GM19463 (cell line): Measurements from ENCODE around the gene KLHL29.

Experiments
- ATAC-seq: cut with Tn5 transposase; IDR thresholded peaks from one replicate; pipeline ENCODE4 v1.9.1; 2021; ENCODE audit warnings: mild to moderate bottlenecking, moderate library complexity; ENCODE audit not compliant: unreplicated experiment

Gene KLHL29

DNA sequence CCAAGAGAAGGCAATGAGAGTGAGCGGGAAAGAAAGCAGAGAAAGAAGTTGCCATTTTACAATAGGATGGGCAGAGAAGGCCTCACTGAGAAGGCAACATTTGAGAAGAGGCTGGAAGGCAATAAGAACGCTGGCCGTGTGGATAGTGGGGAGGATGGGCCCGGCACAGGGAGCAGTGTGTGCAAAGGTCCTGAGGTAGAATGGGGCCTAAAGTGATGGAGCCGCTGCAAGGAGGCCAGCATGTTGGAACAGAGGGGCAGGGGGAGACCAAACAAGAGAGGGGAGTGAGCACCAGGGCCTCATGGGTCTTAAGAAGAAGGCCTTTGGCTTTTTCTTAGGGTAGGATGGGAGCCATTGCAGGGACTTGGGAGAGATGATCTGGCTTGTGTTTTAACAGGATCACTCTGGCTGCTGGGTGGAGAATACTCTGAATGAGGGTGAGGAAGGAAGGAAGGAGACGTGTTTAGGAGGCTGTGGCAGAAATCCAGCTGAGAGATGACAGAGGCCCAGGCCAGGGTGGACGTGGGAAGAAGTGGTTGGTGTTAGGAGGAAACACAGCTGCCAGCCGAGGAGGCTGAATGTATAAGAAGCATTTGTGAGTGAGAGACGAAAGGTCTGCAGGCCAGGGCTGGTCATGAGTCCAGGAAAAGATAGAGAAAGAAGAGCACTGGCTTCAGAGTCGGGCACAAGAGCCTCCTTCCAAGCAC is 159.8 kb downstream of the KLHL29 start:
- no peak for ATAC-seq

DNA sequence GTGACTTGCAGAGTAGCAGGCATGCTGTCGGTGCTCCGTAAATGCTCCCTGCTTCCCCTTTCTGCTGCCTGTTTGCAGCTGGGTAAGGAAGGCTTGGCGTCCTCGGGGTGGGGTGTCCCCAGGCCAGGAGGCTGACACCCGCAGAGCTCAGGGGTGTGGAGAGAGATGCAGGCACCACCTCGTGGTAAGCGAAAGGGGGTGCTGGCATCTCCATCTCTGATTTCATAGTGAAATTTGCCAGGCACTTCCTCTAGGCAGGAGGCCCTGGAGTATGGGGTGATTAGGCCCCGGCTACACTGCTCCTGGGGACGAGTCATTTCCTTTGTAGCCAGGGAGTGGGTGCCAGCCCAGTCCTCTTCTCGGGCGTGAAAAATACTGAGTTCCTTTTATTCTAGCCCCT is 160.4 kb downstream of the KLHL29 start:
- no peak for ATAC-seq

DNA sequence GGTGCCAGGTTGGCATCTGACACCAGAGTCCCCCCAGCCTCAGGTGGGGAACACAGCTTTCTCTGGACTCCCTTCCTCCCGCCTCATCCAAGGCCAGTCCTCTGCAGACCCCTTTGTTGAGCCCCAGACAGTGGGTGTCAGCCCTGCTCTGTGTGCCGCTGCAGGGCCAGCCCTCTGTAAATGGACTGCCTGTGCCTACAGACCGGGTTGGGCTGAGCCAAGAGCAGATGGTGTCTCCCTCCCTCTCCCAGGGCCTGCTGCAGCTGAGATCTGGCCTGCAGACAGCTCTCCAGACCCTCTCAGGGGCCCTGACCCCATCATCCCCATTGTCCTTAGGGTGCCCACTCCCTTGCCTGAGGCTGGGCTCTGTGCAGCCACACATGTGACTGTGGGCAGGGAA is 160.8 kb downstream of the KLHL29 start:
- no peak for ATAC-seq

DNA sequence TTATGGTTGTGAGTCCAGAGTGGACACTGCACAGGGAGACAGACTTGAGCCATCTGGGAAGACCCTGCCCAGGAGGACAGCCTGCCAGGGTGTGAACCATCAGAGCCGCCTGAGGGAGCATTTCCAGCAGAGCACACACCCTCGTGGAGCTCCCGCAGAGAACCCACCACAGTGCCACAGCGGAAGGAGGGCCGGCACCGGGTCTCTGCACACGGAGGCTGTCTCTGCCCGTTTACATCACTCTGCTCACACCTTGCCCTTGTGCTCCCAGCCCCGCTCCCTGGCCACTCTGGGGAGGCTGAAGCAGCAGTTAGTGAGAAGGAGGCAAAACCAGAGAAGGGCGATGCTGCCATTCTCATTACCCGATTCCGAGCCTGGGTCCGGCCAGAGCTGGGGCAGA is 161.9 kb downstream of the KLHL29 start:
- ATAC-seq: no peak

DNA sequence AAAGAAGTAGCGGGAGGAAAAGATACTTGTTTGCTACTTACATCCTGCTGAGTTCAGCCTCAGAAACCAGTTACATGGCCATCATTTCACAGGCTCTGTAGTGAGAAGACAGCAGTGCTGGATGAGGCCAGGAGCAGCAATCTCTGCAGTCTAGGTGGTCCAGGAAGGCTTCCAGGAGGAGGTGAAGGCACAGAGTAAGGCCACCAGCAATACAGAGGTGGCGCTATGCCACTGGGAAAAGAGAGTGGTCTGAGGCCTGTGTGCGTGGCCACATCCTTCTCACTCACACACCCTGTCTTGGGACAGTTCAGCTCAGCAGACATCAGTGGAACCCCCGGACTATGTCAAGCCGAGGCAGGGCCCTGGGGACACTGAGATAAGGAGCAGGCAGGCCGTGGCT is 162.7 kb downstream of the KLHL29 start:
- no peak for ATAC-seq

DNA sequence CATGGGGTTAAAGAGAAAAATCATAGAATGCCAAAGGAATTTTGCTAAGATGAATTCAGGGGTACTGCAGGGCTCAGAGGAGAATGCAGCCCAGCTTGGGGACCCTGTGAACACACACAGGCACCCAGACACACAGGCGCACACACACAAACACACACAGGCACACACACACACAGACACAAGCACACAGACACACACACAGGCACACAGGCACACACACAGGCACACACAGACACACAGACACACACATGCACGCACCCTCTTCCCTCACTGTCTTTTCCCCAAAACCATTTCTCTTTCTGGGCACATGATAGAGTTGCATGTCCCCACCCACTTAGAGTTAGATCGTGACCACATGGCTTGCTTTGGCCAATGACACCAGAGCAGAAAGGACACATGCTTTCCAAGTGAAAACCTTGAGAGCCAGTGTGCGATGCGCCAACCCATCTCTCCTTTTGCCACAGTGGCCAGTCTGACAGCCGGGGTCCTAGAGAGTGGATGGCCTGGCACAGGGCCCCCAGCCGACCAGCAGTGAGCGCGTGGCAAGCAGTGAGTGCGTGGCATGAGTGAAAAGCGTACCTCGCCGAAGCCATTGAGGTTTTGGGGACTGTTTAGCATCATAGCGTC is 163.3 kb downstream of the KLHL29 start:
- no peak for ATAC-seq

DNA sequence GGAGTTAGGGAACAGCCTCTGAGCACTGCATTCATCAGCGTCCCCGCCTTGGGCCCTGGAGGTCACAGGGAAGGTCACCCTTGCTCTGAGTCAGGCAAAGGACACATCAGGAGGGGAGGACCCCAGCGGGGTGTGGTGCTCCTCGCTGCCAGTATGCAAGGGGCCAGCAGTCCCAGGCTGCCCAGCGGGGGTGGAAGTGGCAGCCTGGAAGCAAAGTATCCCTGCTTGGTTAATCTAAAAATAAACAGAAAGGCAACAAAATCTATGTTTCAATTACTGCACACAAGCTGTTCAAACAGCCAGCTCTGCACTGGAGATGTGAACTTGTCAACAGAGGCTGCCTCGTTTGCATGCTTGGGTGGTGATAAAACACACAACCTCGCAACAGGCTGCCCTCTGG is 164.1 kb downstream of the KLHL29 start:
- no peak for ATAC-seq

DNA sequence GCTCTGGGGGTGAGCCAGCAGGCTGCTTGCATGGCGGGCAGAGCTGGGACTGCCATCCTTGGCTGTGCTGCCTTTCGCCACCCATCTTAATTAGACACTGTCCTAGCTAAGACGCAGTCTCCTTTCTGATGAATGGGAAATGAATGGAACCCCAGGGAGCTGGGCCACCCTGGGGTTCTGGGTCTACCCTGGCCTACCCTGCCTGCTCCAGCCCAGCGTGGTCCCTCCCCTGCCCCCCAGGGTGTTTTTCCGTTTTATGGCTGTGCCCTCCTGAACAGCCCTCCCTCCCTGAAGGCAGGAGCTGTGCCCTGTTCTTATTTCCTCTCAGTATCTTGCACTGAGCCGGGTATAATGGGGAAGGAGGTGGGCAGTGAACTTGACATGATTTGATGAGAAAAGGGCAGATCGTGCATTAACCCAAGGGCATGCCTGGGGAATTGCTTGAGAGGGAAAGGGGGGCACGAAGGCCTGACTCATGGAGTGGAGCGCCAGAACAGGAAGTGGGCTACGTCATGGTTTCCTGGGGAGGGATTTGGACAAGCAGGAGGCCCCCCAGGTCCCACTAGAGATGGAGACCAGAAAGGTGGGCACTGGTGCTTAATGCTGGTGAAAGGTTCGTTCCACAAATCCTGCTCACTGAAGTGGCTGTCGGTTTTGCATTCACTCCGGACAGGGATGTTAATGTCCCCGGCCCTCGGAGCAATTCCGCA is 165.0 kb downstream of the KLHL29 start:
- ATAC-seq: no peak

DNA sequence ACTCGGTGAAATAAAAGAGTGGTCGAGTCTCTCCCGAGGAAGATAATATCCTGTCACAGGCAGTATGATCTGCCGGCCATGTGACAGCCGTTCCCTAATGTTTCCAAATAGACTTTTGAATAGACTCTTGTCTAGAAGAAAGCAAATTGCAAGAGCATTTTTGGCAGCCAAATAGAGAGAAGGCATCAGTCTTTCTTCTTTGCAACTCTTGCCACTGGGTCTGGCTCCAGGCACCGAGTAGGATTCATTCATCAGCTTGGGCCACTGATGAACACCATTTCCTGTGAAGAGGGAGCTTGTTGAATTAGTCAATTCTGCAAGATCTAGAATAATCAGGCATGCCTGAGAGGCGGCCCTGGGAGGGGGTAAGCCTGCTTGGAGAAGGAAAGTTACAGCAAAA is 165.6 kb downstream of the KLHL29 start:
- no peak for ATAC-seq

DNA sequence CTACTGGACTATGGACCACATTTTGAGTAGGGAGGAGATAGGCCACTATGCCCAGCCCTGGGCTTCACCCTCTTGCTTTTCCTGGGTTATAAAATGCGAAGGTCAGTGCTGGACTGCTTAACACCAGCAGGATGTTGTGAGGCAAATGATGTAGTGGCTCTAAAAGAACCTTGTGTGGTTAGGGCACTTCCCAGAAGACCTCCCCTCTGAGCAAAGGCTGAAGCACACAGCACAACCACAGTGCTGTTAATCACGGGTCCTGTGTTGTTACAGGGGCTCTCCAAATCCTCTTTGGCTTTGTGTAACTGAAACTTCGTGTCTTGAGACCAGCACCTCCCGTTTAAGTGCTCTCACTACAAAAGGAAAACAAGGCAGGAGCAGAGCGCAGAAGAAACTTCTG is 166.9 kb downstream of the KLHL29 start:
- no peak for ATAC-seq

DNA sequence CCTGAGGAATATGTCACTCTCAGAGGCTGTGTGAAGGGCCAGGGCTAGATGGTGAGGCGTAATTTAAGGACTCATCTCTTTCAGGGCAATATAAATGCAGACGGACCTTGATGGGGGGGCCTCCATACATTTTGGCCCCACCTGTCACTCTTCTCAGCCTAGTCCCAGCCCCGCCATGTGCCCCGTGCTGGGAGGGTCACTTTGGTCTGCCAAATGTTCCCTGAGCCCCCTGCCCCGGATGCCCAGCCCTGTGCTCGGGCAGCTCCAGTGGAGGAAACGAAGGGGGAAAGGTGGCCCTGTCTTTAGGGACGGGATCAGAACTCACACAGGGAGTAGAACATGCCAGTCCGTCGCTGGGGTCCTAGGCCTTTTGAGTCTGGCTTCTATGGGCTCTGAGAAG is 168.6 kb downstream of the KLHL29 start:
- no peak for ATAC-seq

DNA sequence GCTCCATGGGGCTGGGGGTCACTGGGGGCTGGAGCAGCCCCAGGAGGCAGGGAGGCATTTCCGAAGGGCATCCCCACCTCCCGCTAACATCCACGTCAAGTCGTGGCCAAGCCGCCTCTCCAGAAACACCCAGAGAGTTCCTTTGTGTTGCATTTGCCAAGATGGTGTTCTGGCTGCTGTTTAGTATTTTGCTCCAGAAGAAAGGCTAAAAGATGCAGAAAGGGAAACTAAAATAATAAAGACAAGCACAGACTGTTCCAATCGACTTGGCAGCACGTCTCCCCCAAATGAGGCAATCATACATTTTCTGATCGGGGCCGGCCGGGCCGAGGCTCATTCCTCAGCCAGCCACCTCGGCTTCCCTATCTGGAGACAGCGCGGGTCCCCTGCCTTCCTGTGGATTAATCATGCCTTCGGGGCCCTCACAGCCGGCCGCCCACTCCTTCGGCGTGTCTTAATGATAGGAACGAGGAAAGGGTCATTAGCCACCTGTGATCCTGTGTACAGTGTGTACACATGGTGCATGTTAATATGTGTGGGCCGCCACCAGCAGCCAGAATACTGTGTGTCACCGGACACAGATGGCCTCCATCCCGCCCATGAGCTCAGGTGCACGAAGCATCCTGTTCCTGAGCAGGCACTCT is 169.2 kb downstream of the KLHL29 start:
- no peak for ATAC-seq

DNA sequence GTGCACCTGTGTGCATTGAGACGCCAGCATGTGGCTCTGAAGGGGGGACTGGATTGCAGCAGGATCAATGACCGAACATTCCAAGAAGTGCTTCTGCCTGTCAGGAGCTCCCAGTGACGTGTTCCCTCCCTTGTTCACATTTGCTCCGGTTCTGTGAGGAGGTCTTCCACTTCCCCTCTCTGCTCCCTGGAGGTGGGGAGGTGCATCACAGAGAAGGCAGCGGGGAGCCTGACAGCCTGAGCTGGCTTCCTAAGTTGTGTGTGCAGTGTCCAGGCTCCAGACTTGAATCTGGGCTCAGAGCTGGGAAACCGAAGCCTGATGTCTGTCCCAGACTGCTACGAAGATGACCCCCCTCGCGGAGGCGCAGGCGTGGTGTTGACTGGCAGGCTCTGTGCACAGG is 171.0 kb downstream of the KLHL29 start:
- no peak for ATAC-seq

DNA sequence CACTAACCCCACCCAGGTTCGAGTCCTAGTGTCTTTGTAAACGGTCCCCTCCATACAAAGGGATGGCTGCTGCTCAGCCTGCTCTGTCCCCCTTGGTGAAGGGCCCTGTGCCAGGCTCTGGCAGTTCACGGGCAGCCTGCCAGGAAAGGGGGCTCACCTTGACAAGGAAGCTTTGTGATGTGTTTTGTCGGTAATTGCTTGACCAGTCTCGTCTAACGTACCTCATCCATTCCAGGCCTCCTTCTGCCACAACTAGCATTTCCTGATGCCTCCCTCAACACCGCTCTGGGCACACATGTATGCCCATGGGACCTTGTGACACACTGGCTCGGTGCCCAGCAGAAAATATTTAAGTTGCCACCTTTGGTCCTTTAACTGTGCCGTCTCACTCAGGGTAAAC is 171.9 kb downstream of the KLHL29 start:
- ATAC-seq: no peak

DNA sequence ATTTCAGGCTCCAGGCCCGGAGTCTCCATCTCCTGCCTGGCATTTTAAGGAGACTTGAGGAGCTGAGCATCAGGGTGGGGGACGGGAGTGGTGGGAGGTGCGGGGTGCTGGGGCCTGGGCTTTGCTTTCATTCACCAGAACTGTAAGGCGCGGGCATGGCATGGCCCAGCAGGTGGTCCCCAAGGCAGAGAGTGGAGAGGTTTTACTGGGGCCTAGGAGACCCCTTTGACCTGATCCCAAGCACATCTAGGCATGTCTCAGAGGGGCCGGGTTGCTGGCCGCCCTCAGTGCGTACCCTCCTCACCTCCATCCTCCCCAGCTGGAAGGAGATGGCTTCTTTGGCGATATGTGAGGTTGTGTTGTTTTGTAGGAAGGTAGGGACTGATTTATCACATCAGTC is 172.5 kb downstream of the KLHL29 start:
- ATAC-seq: no peak

DNA sequence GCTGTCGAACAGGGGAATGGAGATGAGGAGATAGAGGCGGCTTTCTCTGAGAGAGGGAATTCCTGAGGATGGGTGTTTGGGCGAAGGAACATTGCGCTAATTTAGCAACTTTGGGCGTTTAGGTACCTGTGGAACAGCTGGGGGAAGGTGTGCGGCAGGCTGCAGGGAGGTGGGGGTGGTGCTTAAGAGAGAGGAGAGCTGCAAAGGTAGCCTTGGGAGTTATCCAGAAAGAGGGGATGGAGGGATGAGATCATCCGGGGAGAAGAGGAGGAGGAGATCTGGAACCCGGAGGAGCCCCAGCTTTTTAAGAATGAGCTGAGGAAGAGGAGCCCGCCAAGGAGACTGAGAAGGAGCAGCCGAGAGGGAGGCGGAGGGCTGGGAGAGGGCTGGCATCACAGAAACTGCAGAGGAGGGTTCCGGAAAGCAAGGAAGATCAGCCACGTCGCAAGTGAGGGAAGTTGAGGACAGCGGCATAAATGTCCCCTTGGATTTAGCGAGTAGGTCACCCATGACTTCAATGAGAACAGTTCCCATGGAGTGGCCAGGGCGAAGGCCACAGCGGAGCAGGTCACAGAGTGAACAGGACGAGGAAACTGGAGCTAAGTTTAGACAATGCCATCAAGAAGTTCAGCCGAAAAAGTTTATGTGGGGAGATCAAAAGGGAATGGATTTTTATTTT is 174.7 kb downstream of the KLHL29 start:
- ATAC-seq: no peak

DNA sequence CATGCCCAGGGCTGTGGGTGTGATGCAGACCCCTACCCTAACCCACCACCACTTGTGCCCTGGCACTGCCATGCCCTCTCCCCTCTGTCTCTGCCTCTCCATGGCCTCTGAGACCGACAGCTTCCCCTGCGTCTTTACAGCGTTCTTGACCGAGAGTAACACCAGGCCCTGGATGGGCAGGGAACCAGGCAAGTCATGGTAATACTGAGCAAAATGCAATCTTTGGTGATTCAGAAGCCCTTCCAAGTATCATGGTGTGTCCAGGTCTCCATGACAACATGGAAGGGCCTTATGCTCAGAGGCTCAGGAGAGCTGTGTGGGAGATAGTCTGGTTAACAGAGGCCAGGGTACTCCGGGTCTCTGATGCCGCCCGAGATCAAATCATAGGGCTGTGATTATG is 176.1 kb downstream of the KLHL29 start:
- ATAC-seq: no peak

DNA sequence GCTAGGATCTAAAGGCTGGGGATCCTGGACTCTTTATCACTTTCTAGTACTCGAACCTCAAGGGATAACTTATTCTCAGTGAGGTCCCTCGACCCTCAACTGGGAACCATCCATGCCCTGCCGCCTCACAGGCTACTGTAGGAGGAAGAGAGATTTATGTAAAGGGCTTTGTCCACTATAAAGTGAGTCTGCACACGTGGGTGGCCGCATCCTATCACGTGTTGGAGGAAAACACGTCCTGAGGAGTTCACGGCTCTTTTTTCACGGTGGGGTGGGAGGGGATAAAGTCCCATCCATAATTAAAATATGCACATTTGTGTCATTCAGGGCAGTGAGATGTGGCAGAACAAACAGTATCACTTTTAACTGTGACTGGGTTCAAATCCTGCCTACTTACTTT is 176.6 kb downstream of the KLHL29 start:
- ATAC-seq: no peak

DNA sequence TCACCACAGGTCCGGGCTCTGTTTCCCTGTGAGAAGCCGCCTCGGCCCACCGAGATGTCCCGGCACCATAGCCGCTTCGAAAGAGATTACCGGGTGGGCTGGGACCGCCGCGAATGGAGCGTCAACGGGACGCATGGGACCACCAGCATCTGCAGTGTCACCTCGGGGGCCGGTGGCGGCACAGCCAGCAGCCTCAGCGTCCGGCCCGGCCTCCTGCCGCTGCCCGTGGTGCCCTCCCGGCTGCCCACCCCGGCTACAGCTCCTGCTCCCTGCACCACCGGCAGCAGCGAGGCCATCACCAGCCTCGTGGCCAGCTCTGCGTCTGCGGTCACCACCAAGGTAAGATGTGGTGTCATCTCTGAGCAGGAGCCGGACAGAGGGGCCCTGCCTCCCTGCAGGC is 177.2 kb downstream of the KLHL29 start:
- ATAC-seq: no peak

DNA sequence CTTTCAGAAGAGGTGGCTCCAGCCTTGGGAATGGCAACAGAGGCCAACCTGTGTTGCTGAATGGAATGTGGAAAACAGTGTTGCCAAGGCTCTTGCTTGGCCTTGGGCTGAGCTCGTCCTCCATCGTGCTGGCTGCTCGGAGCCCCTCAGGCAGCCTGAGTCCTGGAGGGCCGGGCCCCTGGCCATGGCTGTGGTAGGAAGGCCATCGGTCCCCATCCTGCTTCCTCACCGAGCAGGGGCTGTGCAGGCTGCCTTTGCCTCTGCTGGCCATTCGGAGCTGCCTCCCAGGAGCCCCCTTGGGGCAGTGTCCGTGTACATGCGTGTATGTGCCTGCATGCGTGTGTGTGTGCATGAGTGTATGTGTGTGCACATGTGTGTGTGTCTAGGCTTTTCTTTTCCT is 178.2 kb downstream of the KLHL29 start:
- no peak for ATAC-seq
